Vagina (tissue), 2 donors: ENCODE results near the gene DPYD. TPM values are rescaled to one million over a fixed set of nuclear protein-coding genes. Genes with fewer than 3 reads are reported as not detected.

ENCODE experiments used
- DNase-seq, 2 donors: peaks; one replicate each; pipeline ENCODE4 v3.0.0-alpha.2; 2017; ENCODE audit errors: extremely low spot score in 2 of 2
- H3K27ac ChIP-seq: fragments of 200-600 bp; sonication (generic); one replicate; pipeline ENCODE4 v1.5.1; 2019
- H3K27me3 ChIP-seq: fragments of 200-600 bp; sonication (generic); one replicate; pipeline ENCODE4 v1.5.1; 2019
- H3K36me3 ChIP-seq, 2 donors: fragments of 200-600 bp; sonication (generic); one replicate each; pipeline ENCODE4 v1.5.1; 2017 to 2019
- H3K4me1 ChIP-seq: fragments of 200-600 bp; sonication (generic); one replicate; pipeline ENCODE4 v1.5.1; 2019
- H3K4me3 ChIP-seq, 2 donors: fragments of 200-600 bp; sonication (generic); 1 replicate in 1 of 2; 2 replicates in 1 of 2; pipeline ENCODE4 v1.5.1; 2016 to 2019
- H3K9me3 ChIP-seq: fragments of 200-600 bp; sonication (generic); one replicate; pipeline ENCODE4 v1.5.1; 2019
- CTCF ChIP-seq, 3 experiments: fragments of 450-650 bp in 2 of 3; fragments of 200-600 bp in 1 of 3; sonication (generic) in 1 of 3; IDR thresholded peaks; one replicate each; pipeline ENCODE4 v1.5.1; 2017 to 2019; ENCODE audit warnings: antibody characterized with exemption in 3 of 3, mild to moderate bottlenecking in 2 of 3, moderate library complexity in 2 of 3
- POLR2A ChIP-seq, 2 donors: fragments of 450-650 bp; IDR thresholded peaks; one replicate each; pipeline ENCODE4 v1.6.1; 2017; ENCODE audit warnings: antibody characterized with exemption in 2 of 2, mild to moderate bottlenecking in 2 of 2, moderate library complexity in 2 of 2
- POLR2AphosphoS5 ChIP-seq, 2 donors: sonication (generic); formaldehyde crosslinking; IDR thresholded peaks; one replicate each; pipeline ENCODE4 v1.9.0; 2017; ENCODE audit warnings: antibody characterized with exemption in 2 of 2, mild to moderate bottlenecking in 2 of 2, low read depth in 1 of 2; ENCODE audit not compliant: insufficient read depth in 1 of 2
- intact Hi-C: fragments of 100-400 bp; cut with DNase I; formaldehyde crosslinking; loops from one replicate; pipeline ENCODE4 v1.15.1; 2023
- total RNA-seq: library from RNA; depleted of rRNA; stranded (reverse); fragments of >200 nt; gene quantifications from one replicate; pipeline ENCODE4 v1.2.3, GENCODE V29; 2016

The DPYD gene
- total RNA-seq, 1 donor from 2014 or later, result 45.7 TPM

- H3K4me1 ChIP-seq, result no peaks in the 10 kb centered on the region
- no peak overlapping the region for H3K27ac ChIP-seq
- TF ChIP-seq POLR2A (IDR thresholded peaks at IDR 0.05) (no peak), CTCF (IDR thresholded peaks at IDR 0.05) (no peak), POLR2AphosphoS5 (IDR thresholded peaks at IDR 0.05; ENCODE audit: insufficient read depth in 1 of 2, low read depth in 1 of 2) (no peak)
- H3K4me3 ChIP-seq, result no peak overlapping the region
- no peaks in the 10 kb centered on the region for H3K27me3 ChIP-seq
- no peak for DNase-seq
- intact Hi-C loops, result no loop called here
- no peaks in the 10 kb centered on the region for H3K36me3 ChIP-seq
- no peaks in the 10 kb centered on the region for H3K9me3 ChIP-seq
Observed at GRCh38 chr1:97812076-97812475, 108.8 kb downstream of the DPYD start.

- Histone ChIP-seq H3K9me3 (no peaks in the 10 kb centered on the region), H3K27me3 (no peaks in the 10 kb centered on the region), H3K4me1 (peaks cover 9% of the 10 kb centered on the region), H3K27ac (no peak overlapping the region), H3K36me3 (no peaks in the 10 kb centered on the region), H3K4me3 (no peak overlapping the region)
- no peak for TF ChIP-seq POLR2AphosphoS5 (IDR thresholded peaks at IDR 0.05; ENCODE audit: insufficient read depth in 1 of 2, low read depth in 1 of 2)
- no peak for TF ChIP-seq POLR2A (IDR thresholded peaks at IDR 0.05)
- TF ChIP-seq CTCF (IDR thresholded peaks at IDR 0.05), result no peak
- intact Hi-C loops, result no loop called here
- no peak for DNase-seq
Observed at GRCh38 chr1:97806996-97807520, 113.8 kb downstream of the DPYD start.

- no peak for DNase-seq
- H3K27ac ChIP-seq, result no peak overlapping the region
- H3K27me3 ChIP-seq, result no peaks in the 10 kb centered on the region
- intact Hi-C loops, result no loop called here
- peaks cover 9% of the 10 kb centered on the region for H3K4me1 ChIP-seq
- no peak overlapping the region for H3K4me3 ChIP-seq
- TF ChIP-seq CTCF (IDR thresholded peaks at IDR 0.05), result no peak
- TF ChIP-seq POLR2AphosphoS5 (IDR thresholded peaks at IDR 0.05; ENCODE audit: insufficient read depth in 1 of 2, low read depth in 1 of 2), result no peak
- TF ChIP-seq POLR2A (IDR thresholded peaks at IDR 0.05), result no peak
- no peaks in the 10 kb centered on the region for H3K36me3 ChIP-seq
- no peaks in the 10 kb centered on the region for H3K9me3 ChIP-seq
Observed at GRCh38 chr1:97806326-97806725, 114.5 kb downstream of the DPYD start.

- intact Hi-C loops, result no loop called here
- DNase-seq, result no peak
- Histone ChIP-seq H3K9me3 (no peaks in the 10 kb centered on the region), H3K4me1 (peaks cover 9% of the 10 kb centered on the region), H3K36me3 (no peaks in the 10 kb centered on the region), H3K27ac (no peak overlapping the region), H3K27me3 (no peaks in the 10 kb centered on the region), H3K4me3 (no peak overlapping the region)
- TF ChIP-seq POLR2A (IDR thresholded peaks at IDR 0.05), result no peak
- no peak for TF ChIP-seq POLR2AphosphoS5 (IDR thresholded peaks at IDR 0.05; ENCODE audit: insufficient read depth in 1 of 2, low read depth in 1 of 2)
Observed at GRCh38 chr1:97805093-97805492, 115.7 kb downstream of the DPYD start.

GRCh38 chr1:97803026-97803425 lies 117.8 kb downstream of the DPYD start:
- Histone ChIP-seq H3K4me3 (no peak overlapping the region), H3K4me1 (peaks cover 9% of the 10 kb centered on the region), H3K36me3 (no peaks in the 10 kb centered on the region), H3K27me3 (no peaks in the 10 kb centered on the region), H3K27ac (no peak overlapping the region), H3K9me3 (no peaks in the 10 kb centered on the region)
- intact Hi-C loops, result no loop called here
- TF ChIP-seq POLR2A (IDR thresholded peaks at IDR 0.05) (no peak), CTCF (IDR thresholded peaks at IDR 0.05) (no peak), POLR2AphosphoS5 (IDR thresholded peaks at IDR 0.05; ENCODE audit: insufficient read depth in 1 of 2, low read depth in 1 of 2) (no peak)
- no peak for DNase-seq
